Frontal cortex (tissue), 4 donors: ENCODE data around the gene LDLRAD4. TPM values are rescaled to one million over a fixed set of nuclear protein-coding genes. Genes with fewer than 3 reads are reported as not detected.

Experiments used
- DNase-seq, 2 donors: peaks; one replicate each; pipeline ENCODE4 v3.0.0; 2012; ENCODE audit warnings: low spot score in 2 of 2
- FAIRE-seq: peaks from 2 replicates; lab custom pipeline; 2012; peaks lifted over from hg19 to GRCh38; lab: Jason Lieb, UNC
- total RNA-seq: library from RNA; depleted of rRNA; stranded (reverse); fragments of >200 nt; gene quantifications from one replicate; pipeline ENCODE4 v1.2.3, GENCODE V29; 2014
- donor health status: control.
- donor health status: control.
- donor health status: control.

LDLRAD4 gene
- total RNA-seq, 1 donor from 2014 or later: 60.7 TPM

DNA sequence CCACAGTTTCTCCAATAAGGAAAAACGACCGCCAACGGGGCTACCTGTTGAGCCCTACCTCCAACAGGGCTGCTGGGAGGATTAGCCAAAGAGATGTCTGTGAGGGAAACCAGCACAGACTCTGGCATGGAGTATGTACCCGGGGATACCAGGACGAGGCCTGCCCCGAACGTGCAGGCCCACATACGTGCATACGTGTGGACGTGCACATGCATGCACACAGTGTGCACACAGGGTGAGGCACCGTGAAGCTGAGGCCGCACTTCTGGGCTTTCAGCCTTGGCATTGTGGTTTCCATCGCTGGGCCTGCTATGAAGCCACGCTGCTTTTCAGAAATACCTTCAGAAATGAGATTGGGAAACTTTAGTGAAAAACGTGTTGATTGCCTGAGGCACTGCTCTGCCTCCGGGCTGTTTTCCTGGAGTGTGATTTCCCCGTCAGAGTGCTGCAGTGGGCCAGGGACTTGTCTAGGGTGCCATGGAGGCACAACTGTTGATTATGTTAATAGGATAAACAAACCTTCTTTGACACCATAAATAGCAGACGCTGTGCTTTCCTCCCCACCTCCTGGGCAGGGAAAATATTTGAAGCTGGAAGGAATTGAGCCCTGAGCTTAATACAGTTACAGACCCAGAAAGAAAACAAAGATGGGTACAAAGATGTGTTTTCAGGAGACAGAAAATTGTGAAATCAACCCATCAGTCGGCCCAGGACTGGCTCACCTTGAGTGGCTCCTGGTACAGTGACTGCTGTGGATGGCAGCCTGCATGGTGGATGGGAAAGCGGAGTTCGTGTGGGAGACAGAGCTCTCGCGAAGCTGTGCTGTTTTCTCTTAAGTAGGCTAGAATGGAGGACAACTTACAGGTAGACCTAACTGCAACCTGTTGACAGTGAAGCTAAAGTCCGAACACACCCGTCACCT is 325.5 kb downstream of the LDLRAD4 start:
- DNase-seq (no peak), FAIRE-seq (no peak)

DNA sequence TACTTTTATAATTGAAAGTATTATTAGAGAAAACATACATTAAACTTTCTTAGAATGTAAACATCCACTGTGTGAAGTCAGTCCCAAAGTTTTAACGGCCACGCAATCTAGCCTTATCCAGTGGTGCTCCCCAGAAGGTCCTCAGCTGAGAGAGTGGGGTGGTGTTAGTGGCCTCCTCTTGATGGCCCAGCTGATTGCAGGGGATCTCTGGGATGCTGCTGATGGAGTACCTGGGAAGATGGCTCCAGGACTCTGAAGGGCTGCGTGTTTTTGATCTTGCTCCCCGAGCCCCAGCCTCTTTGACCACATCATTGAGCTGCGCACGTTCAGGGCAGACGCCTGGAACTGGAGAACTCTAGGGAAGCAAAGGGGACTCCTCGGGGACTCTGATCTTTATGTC is 326.4 kb downstream of the LDLRAD4 start:
- no peak for DNase-seq
- no peak for FAIRE-seq

- DNase-seq (no peak), FAIRE-seq (no peak)
These were observed 327.0 kb downstream of the LDLRAD4 start for GRCh38 chr18:13545514-13545913.

DNA sequence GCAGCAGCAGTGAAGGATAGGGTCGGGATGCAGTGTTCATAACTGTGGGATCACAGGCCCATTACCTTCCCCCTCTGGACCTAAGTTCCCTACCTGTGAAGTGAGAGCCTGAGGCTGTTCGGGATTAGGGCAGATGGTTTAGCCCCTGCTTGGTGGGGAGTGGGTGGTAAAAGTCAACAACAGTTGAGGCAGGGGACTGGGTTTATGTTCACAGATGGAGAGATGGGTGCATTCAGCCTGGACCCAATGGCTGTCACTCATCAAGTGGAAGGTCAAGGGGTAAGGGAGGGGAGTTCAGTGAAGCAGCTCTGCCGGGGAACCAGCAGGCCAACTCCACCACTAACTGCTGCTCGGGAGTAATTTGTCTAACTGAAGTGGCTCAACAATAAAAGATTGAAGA is 327.4 kb downstream of the LDLRAD4 start:
- DNase-seq (no peak), FAIRE-seq (no peak)

DNA sequence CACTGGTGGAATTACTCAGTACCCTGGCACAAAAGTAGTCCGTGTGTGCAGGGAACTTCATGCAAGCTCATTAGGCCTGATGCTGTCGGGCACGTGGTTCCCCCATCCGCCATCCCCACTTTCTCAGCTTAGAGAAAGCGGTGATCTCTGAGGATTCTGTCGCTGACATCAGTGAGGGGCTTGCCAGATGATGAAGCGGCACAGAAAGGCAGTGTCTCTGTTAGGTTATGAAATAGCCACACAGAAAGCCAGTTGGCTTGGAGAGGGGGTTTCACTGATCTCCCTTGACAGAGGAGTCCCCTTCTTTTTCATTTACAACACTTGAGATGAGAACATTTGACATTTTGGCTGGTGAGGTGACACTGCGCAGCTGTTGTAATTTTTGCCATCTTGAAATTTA is 328.1 kb downstream of the LDLRAD4 start:
- no peak for FAIRE-seq
- DNase-seq: no peak

GRCh38 chr18:13547347-13547746 is 328.8 kb downstream of the LDLRAD4 start:
- FAIRE-seq: no peak
- DNase-seq: no peak

GRCh38 chr18:13548106-13548819 is 329.7 kb downstream of the LDLRAD4 start:
- DNase-seq (no peak), FAIRE-seq (no peak)

DNA sequence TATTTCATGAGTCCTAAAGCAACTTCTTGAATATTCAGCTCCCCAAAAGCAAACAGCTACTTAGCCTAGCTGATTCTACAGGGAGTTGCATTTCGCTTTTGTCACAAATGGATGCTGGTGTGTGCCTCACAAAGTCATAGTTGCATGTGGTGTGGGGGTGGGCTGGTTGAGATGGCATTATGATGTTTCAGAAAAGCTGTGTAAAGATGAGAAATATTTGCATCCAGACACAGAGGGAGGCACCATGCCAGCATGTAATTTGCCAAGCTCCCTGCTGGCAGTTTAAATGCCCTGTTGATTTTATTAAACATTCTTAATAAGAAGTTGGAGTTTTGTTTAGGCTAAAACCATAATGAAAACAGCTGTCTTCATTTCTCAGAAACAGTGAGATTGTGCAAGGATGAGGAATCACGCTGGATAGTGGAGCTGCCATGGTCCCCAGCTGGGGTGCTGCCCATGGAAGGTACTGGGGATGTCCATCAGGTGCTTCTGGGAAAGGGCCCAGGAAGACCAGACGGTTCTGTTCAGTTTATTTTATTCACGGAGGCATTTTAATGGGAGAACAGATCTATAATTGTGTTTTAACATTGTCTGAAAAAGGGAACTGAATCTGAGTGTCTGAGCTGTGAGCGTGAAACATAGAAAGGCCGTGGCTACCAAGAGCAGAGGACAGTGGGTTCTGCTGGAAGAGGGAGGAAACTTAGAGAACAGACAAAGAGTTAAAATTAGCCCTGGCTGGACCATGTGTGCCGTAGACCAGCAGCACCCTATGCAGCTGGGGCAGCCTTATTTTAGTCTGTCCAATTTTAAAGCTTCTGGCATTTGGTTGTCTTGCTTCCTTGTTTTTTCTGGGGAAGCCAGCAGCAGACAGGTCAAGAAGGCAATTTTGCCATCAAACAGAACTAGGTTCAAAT is 330.7 kb downstream of the LDLRAD4 start:
- FAIRE-seq: no peak
- no peak for DNase-seq

DNA sequence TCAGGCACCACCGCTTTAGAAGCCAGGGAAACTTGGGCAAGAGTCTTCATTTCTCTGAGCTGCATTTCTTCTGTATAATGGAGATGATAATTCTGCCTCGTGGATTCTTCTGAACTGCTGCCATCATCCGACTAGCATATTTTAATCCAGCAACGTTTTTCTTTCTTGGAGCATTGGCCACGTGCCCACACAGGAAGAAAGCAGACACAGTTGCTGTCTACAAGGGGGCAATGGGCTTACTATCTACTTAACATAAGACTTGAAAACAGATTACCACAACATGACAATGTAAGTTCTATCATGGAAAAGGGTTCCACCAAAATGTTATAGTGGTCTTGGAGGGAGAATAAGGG is 331.3 kb downstream of the LDLRAD4 start:
- FAIRE-seq (no peak), DNase-seq (no peak)

- FAIRE-seq (no peak), DNase-seq (no peak)
These were observed 332.1 kb downstream of the LDLRAD4 start for GRCh38 chr18:13550418-13551304.

DNA sequence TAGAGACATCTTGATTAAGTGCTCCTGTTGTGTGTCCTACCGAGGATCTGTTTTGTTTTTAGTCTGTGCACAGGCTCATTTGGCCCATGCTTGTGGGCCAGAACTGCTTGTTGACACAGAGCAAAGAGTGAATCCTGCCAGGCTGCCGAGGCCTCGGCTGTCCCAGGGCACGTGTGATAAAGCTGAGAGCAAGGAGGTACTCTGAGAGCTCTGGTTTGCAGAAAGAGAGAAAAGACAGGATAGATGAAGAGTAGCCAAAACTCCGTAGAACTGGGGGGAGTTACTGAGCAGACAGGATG is 332.7 kb downstream of the LDLRAD4 start:
- DNase-seq (no peak), FAIRE-seq (no peak)

DNA sequence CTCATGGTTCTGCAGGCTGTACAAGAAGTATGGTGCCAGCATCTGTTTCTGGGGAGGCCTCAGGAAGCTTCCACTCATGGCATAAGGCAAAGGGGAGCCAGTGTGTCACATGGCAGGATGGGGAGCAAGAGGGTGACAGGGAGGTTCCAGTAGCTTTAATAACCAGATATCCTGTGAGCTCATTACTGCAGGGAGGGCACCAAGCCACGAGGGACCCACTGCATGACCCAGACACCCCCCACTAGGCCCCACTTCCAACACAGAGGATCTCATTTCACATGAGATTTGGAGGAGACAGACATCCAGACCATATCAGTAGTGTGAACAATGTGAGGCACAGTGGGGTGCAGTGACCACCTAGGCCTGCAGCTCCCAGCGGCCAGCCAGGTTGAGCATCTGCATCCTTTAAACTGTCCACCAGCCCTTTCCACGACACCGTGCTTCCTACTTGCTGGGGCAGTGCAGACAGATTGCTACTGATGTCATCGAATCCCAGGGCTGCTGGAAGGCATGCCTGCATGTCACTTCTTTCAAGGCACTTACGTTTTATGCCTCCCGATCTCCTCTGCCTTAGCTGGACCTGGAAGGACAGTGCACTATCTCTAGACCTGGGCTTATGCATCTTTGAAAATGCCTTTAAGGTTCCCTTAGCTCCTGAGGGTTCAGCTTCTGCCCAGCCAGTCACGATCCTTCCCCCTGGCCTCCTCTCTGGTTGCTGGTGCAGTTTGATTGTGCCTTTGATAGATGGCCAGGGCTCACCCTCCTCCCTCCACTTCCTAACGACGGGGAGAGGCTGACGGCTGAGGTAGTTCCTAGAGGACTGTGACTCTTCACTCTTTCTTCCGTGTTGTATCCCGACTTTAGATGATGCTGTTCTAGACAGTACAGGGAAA is 333.5 kb downstream of the LDLRAD4 start:
- FAIRE-seq: no peak

GRCh38 chr18:13553449-13553848 is 334.9 kb downstream of the LDLRAD4 start:
- no peak for DNase-seq

More for the DNA sequence above, 333.5 kb downstream of the LDLRAD4 start:
- DNase-seq: no peak

DNA sequence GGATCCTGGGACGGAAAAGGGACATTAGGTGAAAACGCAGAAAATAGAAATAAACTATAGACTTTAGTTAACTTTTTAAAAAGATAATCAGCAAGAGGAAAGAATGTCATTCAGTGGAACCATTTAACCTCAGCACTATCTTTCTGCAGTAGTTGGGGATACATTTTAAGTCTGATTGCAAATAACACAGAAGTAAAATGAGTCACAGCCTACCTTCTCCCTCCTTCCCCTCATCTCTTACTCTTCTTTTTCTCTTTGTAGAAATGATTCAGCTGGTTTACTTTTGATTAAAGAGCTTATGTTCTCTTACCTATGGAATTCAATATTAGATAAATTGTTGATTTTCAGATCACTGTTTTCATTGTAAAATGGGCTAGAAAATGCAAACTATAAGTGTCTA is 336.6 kb downstream of the LDLRAD4 start:
- FAIRE-seq (no peak), DNase-seq (no peak)

More at GRCh38 chr18:13553449-13553848, 334.9 kb downstream of the LDLRAD4 start:
- FAIRE-seq: no peak

DNA sequence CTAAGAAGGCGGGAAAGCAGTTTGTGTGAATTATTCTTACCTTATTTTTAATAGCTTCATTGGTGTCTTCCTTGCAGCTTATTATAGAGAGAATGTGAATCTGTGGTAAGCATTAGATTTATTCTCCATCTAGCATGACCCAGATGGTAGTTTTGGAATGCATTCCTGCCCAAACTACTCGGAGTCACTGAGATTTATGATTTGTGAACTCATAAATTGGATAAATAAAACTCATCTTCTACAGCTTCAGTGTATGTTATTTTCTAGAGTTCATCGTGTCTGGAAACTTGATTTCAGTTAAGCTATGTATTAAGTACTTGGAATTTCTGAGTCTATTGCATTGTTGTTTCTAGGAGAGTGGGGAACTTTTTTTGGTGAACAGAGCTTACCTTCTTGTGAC is 337.3 kb downstream of the LDLRAD4 start:
- DNase-seq: no peak
- no peak for FAIRE-seq

- no peak for FAIRE-seq
- no peak for DNase-seq
These were observed 337.9 kb downstream of the LDLRAD4 start for GRCh38 chr18:13556502-13556901.

DNA sequence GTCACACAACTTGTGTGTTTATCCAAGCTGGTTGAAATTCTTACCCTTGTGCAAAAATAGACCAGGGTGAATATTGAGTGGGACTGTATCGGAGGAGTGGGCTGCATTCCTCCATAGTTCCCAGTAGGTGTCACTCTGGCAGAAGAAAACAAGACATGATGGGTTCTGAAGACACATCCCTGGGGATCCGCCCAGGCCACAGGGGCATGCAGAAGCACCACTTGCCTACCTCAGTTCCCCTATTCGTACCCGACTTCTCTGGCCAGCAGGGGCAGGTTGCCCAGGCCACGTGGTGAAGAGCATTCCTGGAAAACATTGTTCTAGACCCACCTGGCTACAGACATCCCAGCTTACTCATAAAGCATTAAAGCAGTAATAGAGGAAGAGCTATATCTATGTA is 339.6 kb downstream of the LDLRAD4 start:
- DNase-seq (peak; percentile 47 to 56), FAIRE-seq (no peak)

GRCh38 chr18:13558790-13559189 is 340.2 kb downstream of the LDLRAD4 start:
- no peak for FAIRE-seq

More at GRCh38 chr18:13558790-13559189, 340.2 kb downstream of the LDLRAD4 start:
- no peak for DNase-seq
